CD14-positive monocyte (primary cell): ENCODE data around the gene BSPRY. TPM values are rescaled to one million over a fixed set of nuclear protein-coding genes. Genes with fewer than 3 reads are reported as not detected.

Source experiments
- DNase-seq, 3 donors: peaks; one replicate each; pipeline ENCODE4 v3.0.0-alpha.2; 2011 to 2022
- H2AFZ ChIP-seq: 2 replicates; pipeline ENCODE4 v1.6.0; 2012; ENCODE audit warnings: mild to moderate bottlenecking, low read depth, low read length, inconsistent platforms; ENCODE audit not compliant: insufficient read depth, poor library complexity, severe bottlenecking
- H3K27ac ChIP-seq, 2 donors: 1 replicate in 1 of 2; 2 replicates in 1 of 2; pipeline ENCODE4 v1.5.1; 2012 to 2013; ENCODE audit warnings: low read length in 2 of 2, control low read depth in 1 of 2, inconsistent platforms in 1 of 2, low read depth in 1 of 2, mild to moderate bottlenecking in 1 of 2
- H3K27me3 ChIP-seq, 2 donors: one replicate each; pipeline versions ENCODE4 v1.6.0 to v1.6.1; 2011 to 2013; ENCODE audit warnings: low read length in 2 of 2; ENCODE audit not compliant: control insufficient read depth in 2 of 2, insufficient read depth in 2 of 2
- H3K36me3 ChIP-seq, 2 donors: replicated peaks in 1 of 2; 1 replicate in 1 of 2; 2 replicates in 1 of 2; pipeline versions ENCODE4 v1.5.1 to v1.6.1; 2012 to 2013; ENCODE audit warnings: low read length in 2 of 2, control low read depth in 1 of 2, inconsistent platforms in 1 of 2, mild to moderate bottlenecking in 1 of 2; ENCODE audit not compliant: insufficient read depth in 2 of 2, control insufficient read depth in 1 of 2
- H3K4me1 ChIP-seq, 2 donors: 1 replicate in 1 of 2; 2 replicates in 1 of 2; pipeline versions ENCODE4 v1.5.1 to v1.6.1; 2012 to 2013; ENCODE audit warnings: low read length in 2 of 2, control low read depth in 1 of 2, inconsistent platforms in 1 of 2, mild to moderate bottlenecking in 1 of 2, moderate library complexity in 1 of 2; ENCODE audit not compliant: insufficient read depth in 2 of 2, control insufficient read depth in 1 of 2
- H3K4me2 ChIP-seq: replicated peaks from 2 replicates; pipeline ENCODE3; 2012; ENCODE audit warnings: low read length, moderate library complexity, mild to moderate bottlenecking; ENCODE audit not compliant: poor library complexity, severe bottlenecking; ENCODE audit errors: extremely low read depth
- H3K4me3 ChIP-seq, 3 experiments: fragments of 200-600 bp in 1 of 3; sonication (generic) in 1 of 3; replicated peaks in 1 of 3; 1 replicate in 2 of 3; 2 replicates in 1 of 3; pipeline ENCODE4 v1.5.1; 2011 to 2013; ENCODE audit warnings: low read length in 3 of 3, mild to moderate bottlenecking in 3 of 3, control low read depth in 2 of 3, low read depth in 2 of 3, inconsistent platforms in 1 of 3, moderate library complexity in 1 of 3
- H3K79me2 ChIP-seq: 2 replicates; pipeline ENCODE4 v1.6.0; 2012; ENCODE audit warnings: mild to moderate bottlenecking, control low read depth, inconsistent platforms, low read length, moderate library complexity; ENCODE audit not compliant: insufficient read depth
- H3K9ac ChIP-seq: 2 replicates; pipeline ENCODE4 v1.6.0; 2017; ENCODE audit warnings: low read length, mild to moderate bottlenecking; ENCODE audit not compliant: insufficient read depth, poor library complexity, severe bottlenecking
- H3K9me3 ChIP-seq, 2 donors: replicated peaks in 1 of 2; 1 replicate in 1 of 2; 2 replicates in 1 of 2; pipeline versions ENCODE4 v1.5.1 to v1.6.1; 2012 to 2013; ENCODE audit warnings: low read length in 2 of 2, control low read depth in 1 of 2; ENCODE audit not compliant: control insufficient read depth in 1 of 2, insufficient read depth in 1 of 2
- H4K20me1 ChIP-seq: 2 replicates; pipeline ENCODE4 v1.6.0; 2012; ENCODE audit warnings: mild to moderate bottlenecking, low read length, control low read depth, moderate library complexity; ENCODE audit not compliant: insufficient read depth
- H3K27ac Mint-ChIP-seq, 7 donors: one replicate each; pipeline ENCODE4 v1.8.0; 2020; ENCODE audit warnings: mild to moderate bottlenecking in 7 of 7, mixed read lengths in 7 of 7, moderate library complexity in 6 of 7, inconsistent platforms in 2 of 7
- H3K27me3 Mint-ChIP-seq, 3 donors: one replicate each; pipeline ENCODE4 v1.8.0; 2021 to 2022; ENCODE audit warnings: low read depth in 3 of 3, mild to moderate bottlenecking in 3 of 3, mixed read lengths in 3 of 3, moderate library complexity in 3 of 3, inconsistent platforms in 1 of 3
- H3K36me3 Mint-ChIP-seq, 2 donors: one replicate each; pipeline ENCODE4 v1.8.0; 2020; ENCODE audit warnings: mixed read lengths in 2 of 2, inconsistent platforms in 1 of 2, mild to moderate bottlenecking in 1 of 2
- H3K4me1 Mint-ChIP-seq: one replicate; pipeline ENCODE4 v1.8.0; 2020; ENCODE audit warnings: mild to moderate bottlenecking, mixed read lengths
- H3K4me3 Mint-ChIP-seq, 2 donors: one replicate each; pipeline ENCODE4 v1.8.0; 2020; ENCODE audit warnings: mild to moderate bottlenecking in 2 of 2, mixed read lengths in 2 of 2, moderate library complexity in 1 of 2
- H3K9me3 Mint-ChIP-seq, 7 donors: one replicate each; pipeline ENCODE4 v1.8.0; 2020 to 2022; ENCODE audit warnings: mixed read lengths in 7 of 7, mild to moderate bottlenecking in 6 of 7, moderate library complexity in 6 of 7, inconsistent platforms in 2 of 7
- WGBS: methylation state at CpG from one replicate; pipeline ENCODE4 v1.1.5; 2013; ENCODE audit warnings: missing lambda C conversion rate; ENCODE audit not compliant: insufficient coverage; 5-methylcytosine and 5-hydroxymethylcytosine counted together
- intact Hi-C, 2 donors: fragments of 100-400 bp; cut with micrococcal nuclease; formaldehyde crosslinking; loops; one replicate each; pipeline versions ENCODE4 v1.15.0 to v1.15.1; 2023
- polyA plus RNA-seq, 3 donors: library from polyadenylated mRNA; depleted of rRNA in 1 of 3; unstranded in 2 of 3; stranded (reverse) in 1 of 3; fragments of 300-500 nt in 2 of 3; fragments of >200 nt in 1 of 3; fragmentation: Illumina TruSeq in 2 of 3; gene quantifications; 1 replicate in 2 of 3; 2 replicates in 1 of 3; pipeline ENCODE4 v1.2.3, GENCODE V29; 2012 to 2021
- TF ChIP-seq, protein P1 (sequence below): fragments of 200-600 bp; IDR thresholded peaks from one replicate; pipeline ENCODE4 v1.8.0; 2022; ENCODE audit warnings: antibody characterized with exemption, mild to moderate bottlenecking

Gene BSPRY
- polyA plus RNA-seq, 3 donors: 0.16 TPM; not detected in 2

DNA sequence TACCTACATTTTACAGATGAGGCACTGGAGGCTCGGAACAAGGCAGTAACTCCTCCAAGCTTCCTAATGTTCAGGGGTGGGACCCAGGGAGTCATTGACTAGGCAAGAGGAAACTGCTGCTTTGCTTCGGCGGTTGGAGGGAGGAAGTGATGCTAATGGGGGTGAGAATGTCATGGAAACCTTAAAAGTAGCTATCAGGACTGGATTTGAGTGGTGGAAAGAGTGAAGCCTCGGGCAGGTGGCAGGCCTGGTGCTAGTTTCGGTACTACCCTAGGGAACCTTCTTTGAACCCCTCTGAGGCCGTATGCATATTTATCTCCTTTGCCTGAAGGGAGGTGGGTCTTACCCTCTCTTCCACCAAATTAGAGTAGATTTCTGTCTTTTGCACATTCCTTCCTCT lies 1.6 kb downstream of the BSPRY start:
- peaks cover 8 to 14% (median 12%) of the 10 kb centered on the region in 3 donors for H3K27me3 Mint-ChIP-seq
- Histone ChIP-seq H3K27me3 (peaks cover 0 to 3% of the 10 kb centered on the region in 2 donors), H3K27ac (no peak overlapping the region), H3K79me2 (no peaks in the 10 kb centered on the region), H3K9ac (no peak overlapping the region), H2AFZ (peak overlapping the region; percentile 85), H3K4me2 (peak overlapping the region; percentile 93), H4K20me1 (no peaks in the 10 kb centered on the region), H3K9me3 (no peaks in the 10 kb centered on the region), H3K36me3 (no peaks in the 10 kb centered on the region), H3K4me1 (peaks cover 19 to 21% of the 10 kb centered on the region in 2 donors), H3K4me3 (peak overlapping the region in 1 of 3 experiments; percentile 80)
- peak; percentile 37 to 58 (median 56) for DNase-seq
- TF ChIP-seq, protein P1, sequence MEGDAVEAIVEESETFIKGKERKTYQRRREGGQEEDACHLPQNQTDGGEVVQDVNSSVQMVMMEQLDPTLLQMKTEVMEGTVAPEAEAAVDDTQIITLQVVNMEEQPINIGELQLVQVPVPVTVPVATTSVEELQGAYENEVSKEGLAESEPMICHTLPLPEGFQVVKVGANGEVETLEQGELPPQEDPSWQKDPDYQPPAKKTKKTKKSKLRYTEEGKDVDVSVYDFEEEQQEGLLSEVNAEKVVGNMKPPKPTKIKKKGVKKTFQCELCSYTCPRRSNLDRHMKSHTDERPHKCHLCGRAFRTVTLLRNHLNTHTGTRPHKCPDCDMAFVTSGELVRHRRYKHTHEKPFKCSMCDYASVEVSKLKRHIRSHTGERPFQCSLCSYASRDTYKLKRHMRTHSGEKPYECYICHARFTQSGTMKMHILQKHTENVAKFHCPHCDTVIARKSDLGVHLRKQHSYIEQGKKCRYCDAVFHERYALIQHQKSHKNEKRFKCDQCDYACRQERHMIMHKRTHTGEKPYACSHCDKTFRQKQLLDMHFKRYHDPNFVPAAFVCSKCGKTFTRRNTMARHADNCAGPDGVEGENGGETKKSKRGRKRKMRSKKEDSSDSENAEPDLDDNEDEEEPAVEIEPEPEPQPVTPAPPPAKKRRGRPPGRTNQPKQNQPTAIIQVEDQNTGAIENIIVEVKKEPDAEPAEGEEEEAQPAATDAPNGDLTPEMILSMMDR: no peak
- H3K27ac Mint-ChIP-seq: peak overlapping the region in 6 of 7 donors; percentile 13 to 75 (median 51)
- peak overlapping the region; percentile 86 to 94 for H3K4me3 Mint-ChIP-seq
- H3K9me3 Mint-ChIP-seq: no peaks in the 10 kb centered on the region
- intact Hi-C loops: no loop called here
- H3K4me1 Mint-ChIP-seq: peaks cover 30% of the 10 kb centered on the region
- no peaks in the 10 kb centered on the region for H3K36me3 Mint-ChIP-seq
- WGBS: 0% methylated on average over 3 of the region's 6 CpGs

DNA sequence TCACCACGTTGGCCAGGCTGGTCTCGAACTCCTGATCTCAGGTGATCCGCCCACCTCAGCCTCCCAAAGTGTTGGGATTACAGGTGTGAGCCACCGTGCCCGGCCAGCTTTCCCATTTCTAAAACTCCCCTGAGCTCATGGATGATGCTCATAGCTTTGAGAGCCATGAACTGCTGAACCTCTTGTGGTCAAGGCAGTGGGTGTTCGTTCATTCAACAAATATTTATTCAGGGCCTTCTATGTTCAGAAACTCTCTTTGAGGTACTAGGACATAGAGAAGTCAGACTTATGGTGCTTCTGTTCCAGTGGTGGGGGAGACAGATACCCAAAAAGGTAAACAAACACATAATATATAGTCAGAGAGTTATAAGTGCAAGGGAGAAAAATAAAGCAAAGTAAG lies 2.7 kb downstream of the BSPRY start:
- Histone ChIP-seq H3K4me1 (peaks cover 19 to 21% of the 10 kb centered on the region in 2 donors), H3K9ac (no peak overlapping the region), H2AFZ (no peak overlapping the region), H3K4me2 (no peak overlapping the region), H3K27ac (no peak overlapping the region), H3K9me3 (no peaks in the 10 kb centered on the region), H3K36me3 (no peaks in the 10 kb centered on the region), H3K79me2 (no peaks in the 10 kb centered on the region), H4K20me1 (no peaks in the 10 kb centered on the region), H3K27me3 (peaks cover 0 to 3% of the 10 kb centered on the region in 2 donors), H3K4me3 (no peak overlapping the region)
- no peaks in the 10 kb centered on the region for H3K36me3 Mint-ChIP-seq
- DNase-seq: no peak
- intact Hi-C loops: no loop called here
- peaks cover 8 to 14% (median 12%) of the 10 kb centered on the region in 3 donors for H3K27me3 Mint-ChIP-seq
- H3K9me3 Mint-ChIP-seq: no peaks in the 10 kb centered on the region
- peak overlapping the region in 1 of 7 donors; percentile 50 for H3K27ac Mint-ChIP-seq
- no peak overlapping the region for H3K4me3 Mint-ChIP-seq
- 100% methylated on average over 1 of the region's 6 CpGs for WGBS
- H3K4me1 Mint-ChIP-seq: peaks cover 30% of the 10 kb centered on the region
- TF ChIP-seq, protein P1: no peak
